GM21825 (cell line): ENCODE measurements around the gene WRAP53.
"Not testable (repeated sequence)": the region's sequence is repeated elsewhere in the genome, so short reads cannot be mapped to it uniquely, and the experiment has no call there.

ENCODE experiments used
- ATAC-seq: cut with Tn5 transposase; IDR thresholded peaks from one replicate; pipeline ENCODE4 v1.9.1; 2021; ENCODE audit warnings: mild to moderate bottlenecking, moderate library complexity; ENCODE audit not compliant: unreplicated experiment

The WRAP53 gene

GRCh38 chr17:7687908-7688807 is at the start of gene WRAP53:
WRAP53 (plus strand) TSS chr17:7688477; CDS start chr17:7688649, 172 bp downstream.
- ATAC-seq = peak; percentile 68

GRCh38 chr17:7640783-7641182 is 47.5 kb upstream of the WRAP53 start:
- ATAC-seq = no peak

GRCh38 chr17:7641635-7642034 is 46.6 kb upstream of the WRAP53 start:
- not testable (repeated sequence) for ATAC-seq

- no peak for ATAC-seq
Observed at GRCh38 chr17:7644775-7645174, 43.5 kb upstream of the WRAP53 start.

GRCh38 chr17:7646457-7646856 is 41.8 kb upstream of the WRAP53 start:
- ATAC-seq = no peak

- no peak for ATAC-seq
Observed at GRCh38 chr17:7647018-7647417, 41.3 kb upstream of the WRAP53 start.

- no peak for ATAC-seq
Observed at GRCh38 chr17:7650509-7651096, 37.7 kb upstream of the WRAP53 start, which contains the start of gene ATP1B2. ATP1B2 (plus strand) TSS chr17:7650926; CDS start chr17:7651519, 593 bp downstream.

- no peak for ATAC-seq
Observed at GRCh38 chr17:7651097-7651664, 37.1 kb upstream of the WRAP53 start.

- no peak for ATAC-seq
Observed at GRCh38 chr17:7651665-7652387, 36.5 kb upstream of the WRAP53 start.

GRCh38 chr17:7652388-7653356 is 35.6 kb upstream of the WRAP53 start:
- ATAC-seq = no peak

- ATAC-seq = no peak
Observed at GRCh38 chr17:7654832-7655540, 33.3 kb upstream of the WRAP53 start.

- ATAC-seq = no peak
Observed at GRCh38 chr17:7655541-7655840, 32.8 kb upstream of the WRAP53 start.

GRCh38 chr17:7656958-7657609 is 31.2 kb upstream of the WRAP53 start:
- ATAC-seq = no peak

- ATAC-seq = no peak
Observed at GRCh38 chr17:7667656-7668406, 20.4 kb upstream of the WRAP53 start.

- no peak for ATAC-seq
Observed at GRCh38 chr17:7668482-7668881, 19.8 kb upstream of the WRAP53 start.

GRCh38 chr17:7673239-7673638 is 15.0 kb upstream of the WRAP53 start:
- no peak for ATAC-seq

- no peak for ATAC-seq
Observed at GRCh38 chr17:7674934-7675333, 13.3 kb upstream of the WRAP53 start.

- no peak for ATAC-seq
Observed at GRCh38 chr17:7676533-7676932, 11.7 kb upstream of the WRAP53 start.
